Left ventricle myocardium inferior (tissue), 1 donor: ENCODE measurements around the gene TCF12. TPM values are rescaled to one million over a fixed set of nuclear protein-coding genes. Genes with fewer than 3 reads are reported as not detected.

Source experiments
- DNase-seq: peaks from one replicate; pipeline ENCODE4 v3.0.0-alpha.2; 2020
- H3K27ac ChIP-seq: fragments of 200-600 bp; replicated peaks from 2 replicates; pipeline ENCODE4 v1.8.0; 2021
- H3K27me3 ChIP-seq: fragments of 200-600 bp; 2 replicates; pipeline ENCODE4 v1.8.0; 2021; ENCODE audit warnings: low read depth
- H3K36me3 ChIP-seq: fragments of 200-600 bp; 2 replicates; pipeline ENCODE4 v1.8.0; 2021
- H3K4me1 ChIP-seq: fragments of 200-600 bp; 2 replicates; pipeline ENCODE4 v1.8.0; 2021
- H3K4me3 ChIP-seq: fragments of 200-600 bp; 2 replicates; pipeline ENCODE4 v1.8.0; 2021; ENCODE audit warnings: mild to moderate bottlenecking, moderate library complexity
- H3K9me3 ChIP-seq: fragments of 200-600 bp; replicated peaks from 2 replicates; pipeline ENCODE4 v1.8.0; 2021
- CTCF ChIP-seq: fragments of 200-600 bp; IDR thresholded peaks from 2 replicates; pipeline ENCODE4 v1.8.0; 2021; ENCODE audit warnings: antibody characterized with exemption, mild to moderate bottlenecking, borderline replicate concordance
- intact Hi-C: fragments of 100-400 bp; cut with micrococcal nuclease; formaldehyde crosslinking; loops from one replicate; pipeline ENCODE4 v1.11.0; 2022
- total RNA-seq: library from RNA; stranded (reverse); fragmentation: NEBNext Ultra II Directional; extraction: Animal tissue kit (Norgen Biotek cat#: 25700); gene quantifications from one replicate; pipeline ENCODE4 v1.2.1, GENCODE V29; 2021
- donor health status: DM: no; HTN: yes; CAD: no; lungs with severe emphysema.

Gene TCF12
- total RNA-seq, 1 donor from 2014 or later = 52.1 TPM

- Histone ChIP-seq H3K27ac (no peak overlapping the region), H3K4me1 (peaks cover 56% of the 10 kb centered on the region), H3K27me3 (no peaks in the 10 kb centered on the region), H3K4me3 (no peak overlapping the region), H3K9me3 (no peaks in the 10 kb centered on the region), H3K36me3 (no peaks in the 10 kb centered on the region)
- intact Hi-C loops = no loop called here
- no peak for TF ChIP-seq CTCF
- DNase-seq = no peak
These were observed 283.1 kb downstream of the TCF12 start for GRCh38 chr15:57201578-57201977.

- intact Hi-C loops = no loop called here
These were observed 285.5 kb downstream of the TCF12 start for GRCh38 chr15:57203906-57204305.

DNA sequence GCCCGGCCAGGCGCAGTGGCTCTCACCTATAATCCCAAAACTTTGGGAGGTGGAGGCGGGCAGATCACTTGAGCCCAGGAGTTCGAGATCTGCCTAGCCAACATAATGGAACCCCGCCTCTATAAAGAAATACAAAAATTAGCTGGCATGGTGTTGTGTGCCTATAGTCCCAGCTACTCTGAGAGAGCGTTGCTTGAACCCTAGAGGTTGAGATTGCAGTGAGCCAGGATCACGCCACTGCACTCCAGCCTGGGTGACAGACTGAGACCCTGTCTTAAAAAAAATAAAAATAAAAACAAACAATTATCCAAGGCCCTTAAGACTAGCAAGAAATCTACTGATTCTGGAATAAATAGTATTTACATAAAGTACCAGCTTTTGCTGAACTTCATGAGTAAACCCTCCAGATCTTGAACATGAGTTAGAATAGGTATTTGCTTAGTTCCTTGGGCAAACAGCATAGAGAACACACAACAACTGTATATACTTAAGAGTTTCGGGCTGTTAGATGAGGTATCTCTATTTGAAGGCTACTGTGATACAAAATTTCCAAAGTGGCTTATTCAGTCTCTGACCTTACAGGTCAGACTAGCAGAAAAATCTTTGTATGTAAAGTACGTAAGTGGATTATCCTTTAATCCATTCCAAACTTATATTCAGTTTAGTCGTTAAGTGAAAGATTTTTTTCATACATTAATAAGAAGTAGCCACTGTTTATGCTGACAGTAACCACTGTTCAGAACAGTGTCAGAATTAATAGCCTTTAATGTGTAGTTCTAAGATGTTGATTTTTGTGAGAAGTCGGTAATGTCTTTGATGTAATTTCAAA, 286.8 kb downstream of the TCF12 start:
- intact Hi-C loops = no loop called here
- Histone ChIP-seq H3K4me3 (no peak overlapping the region), H3K27ac (no peak overlapping the region)

More at GRCh38 chr15:57203906-57204305, 285.5 kb downstream of the TCF12 start:
- no peak for TF ChIP-seq CTCF
- H3K27me3 ChIP-seq = no peaks in the 10 kb centered on the region
- peaks cover 45% of the 10 kb centered on the region for H3K4me1 ChIP-seq
- no peak for DNase-seq
- H3K36me3 ChIP-seq = no peaks in the 10 kb centered on the region
- no peak overlapping the region for H3K27ac ChIP-seq
- H3K4me3 ChIP-seq = no peak overlapping the region
- H3K9me3 ChIP-seq = no peaks in the 10 kb centered on the region

DNA sequence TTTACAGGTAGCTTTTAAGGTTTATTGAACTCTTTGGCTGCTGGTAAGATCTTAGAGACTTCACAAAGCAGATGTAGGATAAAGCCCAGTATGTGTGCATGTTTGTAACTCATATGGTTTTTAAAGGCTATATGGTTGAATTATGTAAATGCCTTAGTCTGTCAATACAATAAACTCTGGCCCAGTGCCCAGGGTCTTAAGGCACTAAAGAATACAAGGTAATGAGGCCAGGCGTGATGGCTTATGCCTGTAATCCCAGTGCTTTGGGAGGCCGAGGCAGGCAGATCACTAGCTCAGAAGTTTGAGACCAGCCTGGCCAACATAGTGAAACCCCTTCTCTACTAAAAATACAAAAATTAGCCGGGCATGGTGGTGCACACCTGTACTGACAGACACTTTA, 287.6 kb downstream of the TCF12 start:
- Histone ChIP-seq H3K36me3 (no peaks in the 10 kb centered on the region), H3K27ac (no peak overlapping the region), H3K4me1 (peaks cover 33% of the 10 kb centered on the region), H3K27me3 (no peaks in the 10 kb centered on the region), H3K4me3 (no peak overlapping the region), H3K9me3 (no peaks in the 10 kb centered on the region)
- no peak for DNase-seq
- no peak for TF ChIP-seq CTCF
- intact Hi-C loops = no loop called here

More for the DNA sequence above, 286.8 kb downstream of the TCF12 start:
- Histone ChIP-seq H3K9me3 (no peaks in the 10 kb centered on the region), H3K4me1 (peaks cover 40% of the 10 kb centered on the region), H3K36me3 (no peaks in the 10 kb centered on the region), H3K27me3 (no peaks in the 10 kb centered on the region)
- no peak for DNase-seq
- TF ChIP-seq CTCF = no peak

- no peaks in the 10 kb centered on the region for H3K27me3 ChIP-seq
- TF ChIP-seq CTCF = peak; percentile 72
- H3K9me3 ChIP-seq = no peaks in the 10 kb centered on the region
- H3K4me1 ChIP-seq = peaks cover 57% of the 10 kb centered on the region
- intact Hi-C loops = loop anchor here (5.0 kb wide), 1 partner anchor 67 kb away; no protein-coding TSS in a partner anchor
- no peak overlapping the region for H3K27ac ChIP-seq
- H3K36me3 ChIP-seq = no peaks in the 10 kb centered on the region
- no peak overlapping the region for H3K4me3 ChIP-seq
- DNase-seq = no peak
These were observed 295.4 kb downstream of the TCF12 start for GRCh38 chr15:57213862-57214261.
